GM19099 (cell line): ENCODE data around the gene RHOH.

Source experiments
- POLR2A ChIP-seq: IDR thresholded peaks from 3 replicates; pipeline ENCODE4 v1.6.1; 2011; ENCODE audit warnings: low read depth; ENCODE audit not compliant: insufficient read length; ENCODE audit errors: extremely low read depth

Gene RHOH

GRCh38 chr4:40195182-40196177 lies 1.4 kb upstream of the RHOH start:
- TF ChIP-seq POLR2A = no peak

GRCh38 chr4:40196272-40196671 lies 559 bp upstream of the RHOH start:
- TF ChIP-seq POLR2A = no peak

GRCh38 chr4:40197879-40198689 lies 1.3 kb downstream of the RHOH start:
- TF ChIP-seq POLR2A = peak; percentile 51

DNA sequence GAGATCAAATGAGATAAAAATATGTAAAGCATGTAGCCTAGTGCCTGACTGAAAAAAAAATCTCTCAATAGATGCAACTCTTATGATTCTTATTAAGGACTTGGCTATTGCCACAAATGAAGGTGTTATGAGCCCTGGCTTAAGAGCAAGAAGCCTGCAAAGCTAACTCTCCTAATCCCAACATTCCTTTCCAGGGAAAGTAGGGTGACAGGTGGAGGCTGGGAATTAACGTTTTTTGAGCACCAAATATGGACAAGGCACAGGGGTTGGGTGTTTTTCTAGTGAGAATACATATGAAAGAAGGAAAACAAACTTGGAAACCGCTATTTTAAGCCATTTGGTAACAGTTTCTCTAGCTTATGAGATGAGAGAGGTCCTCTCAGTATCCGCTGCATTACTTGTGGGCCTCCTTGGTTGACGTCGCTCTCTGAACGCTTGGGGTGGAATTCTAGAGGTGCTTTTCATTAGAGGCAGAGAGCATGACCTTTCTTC lies 2.4 kb downstream of the RHOH start:
- TF ChIP-seq POLR2A = peak; percentile 26

DNA sequence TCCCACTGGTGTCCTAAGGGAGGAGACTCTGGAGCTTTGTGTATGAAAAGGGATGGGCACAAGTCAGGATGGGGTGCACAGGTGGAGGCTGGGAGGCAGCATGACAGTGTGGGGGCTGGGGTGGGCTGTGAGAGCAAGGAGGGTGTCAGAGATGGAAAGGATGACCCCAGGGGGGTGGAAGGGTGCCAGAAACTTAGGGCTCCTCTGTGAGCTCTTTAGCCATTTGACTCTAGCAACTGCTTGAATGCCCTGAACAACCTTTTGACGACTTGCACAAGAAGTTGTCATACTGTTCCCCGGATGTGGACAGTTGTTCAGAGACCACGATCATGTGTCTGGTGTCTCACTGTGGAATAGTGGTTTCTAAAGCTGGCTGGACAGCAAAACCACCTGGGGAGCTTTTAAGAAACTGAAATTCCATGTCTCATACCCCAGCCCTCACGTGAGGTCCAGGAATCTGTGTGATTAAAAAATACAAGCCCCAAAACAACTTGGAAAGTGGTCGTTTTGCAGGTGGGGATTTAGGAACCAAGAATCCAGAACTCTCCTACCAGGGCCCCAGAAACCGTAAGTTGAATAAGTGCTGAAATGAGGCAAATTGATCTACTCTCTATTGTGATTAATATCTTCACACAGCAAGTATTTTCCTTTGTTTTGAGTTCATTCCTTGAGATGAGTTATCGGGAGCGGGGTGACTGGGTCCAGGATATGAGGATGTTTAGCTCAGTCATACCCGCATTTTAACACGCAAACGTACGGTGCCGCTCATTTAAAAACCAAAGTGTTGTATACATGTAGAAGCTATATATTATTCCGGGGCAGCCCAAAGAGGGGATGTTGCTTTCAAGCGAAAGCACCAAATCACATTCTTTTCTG lies 3.4 kb downstream of the RHOH start:
- peak; percentile 75 for TF ChIP-seq POLR2A

GRCh38 chr4:40200875-40201801 lies 4.3 kb downstream of the RHOH start:
- TF ChIP-seq POLR2A = peak; percentile 59

DNA sequence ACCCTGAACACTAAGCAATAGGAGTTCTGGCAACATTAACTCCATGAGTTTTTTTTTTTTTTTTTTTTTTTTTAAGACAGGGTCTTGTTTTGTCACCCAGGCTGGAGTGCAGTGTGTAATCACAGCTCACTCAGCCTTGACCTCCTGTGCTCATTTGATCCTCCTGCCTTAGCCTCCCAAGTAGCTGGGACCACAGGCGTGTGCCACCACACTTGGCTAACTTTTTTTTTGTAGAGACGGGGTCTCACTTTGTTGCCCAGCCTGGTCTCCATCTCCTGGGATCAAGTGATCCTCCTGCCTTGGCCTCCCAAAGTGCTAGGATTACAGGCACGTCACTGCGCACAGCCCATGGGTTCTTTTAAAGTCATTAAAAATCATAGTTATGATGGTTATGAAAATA lies 5.1 kb downstream of the RHOH start:
- TF ChIP-seq POLR2A = no peak

DNA sequence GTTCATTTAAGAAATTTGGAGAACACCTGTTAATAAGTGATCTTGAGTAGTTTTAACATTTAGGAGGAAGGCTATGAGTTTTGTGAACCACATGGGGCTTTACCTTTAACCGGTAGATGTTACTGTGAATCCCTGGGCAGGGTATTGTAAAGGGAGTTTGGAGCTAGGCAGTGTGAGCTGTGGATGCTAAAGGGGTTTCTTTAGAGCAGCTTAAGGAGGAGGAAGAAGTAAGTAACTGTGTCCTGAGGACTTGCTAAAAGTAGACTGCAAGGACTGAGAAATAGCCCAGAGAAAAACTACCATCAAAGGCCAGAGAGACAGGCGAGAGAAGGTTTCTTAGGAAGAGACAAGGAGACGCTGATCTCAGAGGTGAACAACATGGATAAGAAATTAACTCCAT lies 5.6 kb downstream of the RHOH start:
- peak; percentile 37 for TF ChIP-seq POLR2A

- TF ChIP-seq POLR2A = peak; percentile 11
These were observed 7.9 kb downstream of the RHOH start for GRCh38 chr4:40204507-40205258.

- peak; percentile 40 for TF ChIP-seq POLR2A
These were observed 8.7 kb downstream of the RHOH start for GRCh38 chr4:40205259-40206198.

GRCh38 chr4:40206426-40206825 lies 9.6 kb downstream of the RHOH start:
- no peak for TF ChIP-seq POLR2A

- no peak for TF ChIP-seq POLR2A
These were observed 12.6 kb downstream of the RHOH start for GRCh38 chr4:40209401-40209800.
